Naive B cell (primary cell): ENCODE results near the gene ABLIM2. TPM values are rescaled to one million over a fixed set of nuclear protein-coding genes. Genes with fewer than 3 reads are reported as not detected.

Source experiments
- ATAC-seq, 2 donors: fragments of 150-1000 bp; cut with Tn5 transposase; 2 replicates each; pipeline ENCODE4 v1.10.0; 2021; ENCODE audit warnings: low read depth in 2 of 2, mild to moderate bottlenecking in 2 of 2, moderate library complexity in 2 of 2
- DNase-seq: peaks from one replicate; pipeline ENCODE4 v3.0.0; 2022
- H3K27ac Mint-ChIP-seq, 6 donors: one replicate each; pipeline ENCODE4 v1.8.0; 2020 to 2022; ENCODE audit warnings: mild to moderate bottlenecking in 6 of 6, mixed read lengths in 6 of 6, moderate library complexity in 5 of 6, inconsistent platforms in 2 of 6
- H3K27me3 Mint-ChIP-seq, 3 donors: one replicate each; pipeline ENCODE4 v1.8.0; 2021 to 2022; ENCODE audit warnings: mixed read lengths in 3 of 3, mild to moderate bottlenecking in 1 of 3
- H3K36me3 Mint-ChIP-seq, 2 donors: one replicate each; pipeline ENCODE4 v1.8.0; 2020 to 2022; ENCODE audit warnings: mixed read lengths in 2 of 2, inconsistent platforms in 1 of 2, mild to moderate bottlenecking in 1 of 2
- H3K4me1 Mint-ChIP-seq, 3 donors: one replicate each; pipeline ENCODE4 v1.8.0; 2020 to 2022; ENCODE audit warnings: mixed read lengths in 3 of 3, inconsistent platforms in 1 of 3, mild to moderate bottlenecking in 1 of 3, moderate library complexity in 1 of 3
- H3K4me3 Mint-ChIP-seq, 8 donors: one replicate each; pipeline ENCODE4 v1.8.0; 2020 to 2022; ENCODE audit warnings: mild to moderate bottlenecking in 8 of 8, mixed read lengths in 8 of 8, moderate library complexity in 8 of 8, inconsistent platforms in 2 of 8
- H3K9me3 Mint-ChIP-seq, 7 donors: one replicate each; pipeline ENCODE4 v1.8.0; 2020 to 2022; ENCODE audit warnings: mixed read lengths in 7 of 7, mild to moderate bottlenecking in 5 of 7, inconsistent platforms in 2 of 7, moderate library complexity in 1 of 7
- polyA plus RNA-seq, 6 donors: library from polyadenylated mRNA; unstranded; fragments of 300-500 nt; fragmentation: Illumina TruSeq; gene quantifications; one replicate each; pipeline ENCODE4 v1.2.3, GENCODE V29; 2021; ENCODE audit warnings: low read depth in 6 of 6

Gene ABLIM2
- polyA plus RNA-seq, 6 donors from 2014 or later: 0.52 to 3.4 (median 1.1) TPM

DNA sequence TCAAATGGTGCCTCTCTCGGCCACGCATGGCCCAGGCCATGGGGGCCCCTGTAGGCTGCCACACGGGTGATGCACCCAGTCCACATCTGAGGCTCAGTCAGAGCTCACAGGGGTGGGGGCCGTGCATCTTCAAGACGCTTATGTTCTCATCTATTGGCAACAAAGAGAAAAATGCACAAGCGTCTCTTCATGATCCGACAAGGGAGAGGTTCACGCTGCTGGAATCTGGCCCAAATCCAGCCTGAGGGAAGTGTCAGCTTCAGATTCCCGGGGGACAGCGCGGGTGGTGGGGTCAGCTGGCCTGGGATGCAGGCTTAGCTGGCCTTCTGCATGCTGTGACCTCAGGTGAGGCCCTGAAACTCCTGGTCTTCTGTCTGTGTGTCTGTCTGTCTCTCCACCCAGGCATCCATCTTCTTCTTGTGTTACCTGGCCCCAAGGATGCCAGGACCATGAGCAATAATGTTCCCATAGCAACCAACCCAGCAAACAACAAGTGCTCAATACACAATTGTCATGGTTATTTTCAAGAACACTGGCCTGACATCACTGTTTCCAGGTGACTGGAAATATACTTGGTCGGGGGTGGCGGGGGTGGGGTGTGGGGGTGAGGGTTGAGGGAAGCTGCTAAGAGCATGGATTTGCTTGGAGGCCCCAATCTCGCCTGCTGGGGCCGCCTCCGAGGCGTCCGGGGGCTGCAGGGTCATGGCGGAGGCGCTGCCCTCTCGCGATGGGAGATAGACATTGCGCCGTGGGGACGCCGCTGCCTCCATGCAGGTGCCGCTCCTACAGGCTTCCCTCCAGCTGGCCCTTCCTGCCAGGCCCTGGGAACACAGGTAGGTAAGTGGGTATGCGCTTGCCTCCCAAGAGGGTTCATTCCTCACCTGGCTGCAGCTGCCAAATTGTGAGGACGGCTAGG, 48.3 kb downstream of the ABLIM2 start:
- no peak for DNase-seq
- H3K27ac Mint-ChIP-seq: no peak overlapping the region
- H3K9me3 Mint-ChIP-seq: peaks cover 0 to 2% (median 0%) of the 10 kb centered on the region in 7 donors
- peaks cover 7 to 53% (median 14%) of the 10 kb centered on the region in 3 donors for H3K27me3 Mint-ChIP-seq
- no peak overlapping the region for H3K4me3 Mint-ChIP-seq
- peak; percentile 43 to 54 for ATAC-seq
- peaks cover 0 to 11% (median 3%) of the 10 kb centered on the region in 3 donors for H3K4me1 Mint-ChIP-seq
- H3K36me3 Mint-ChIP-seq: peaks cover 0 to 5% of the 10 kb centered on the region in 2 donors

DNA sequence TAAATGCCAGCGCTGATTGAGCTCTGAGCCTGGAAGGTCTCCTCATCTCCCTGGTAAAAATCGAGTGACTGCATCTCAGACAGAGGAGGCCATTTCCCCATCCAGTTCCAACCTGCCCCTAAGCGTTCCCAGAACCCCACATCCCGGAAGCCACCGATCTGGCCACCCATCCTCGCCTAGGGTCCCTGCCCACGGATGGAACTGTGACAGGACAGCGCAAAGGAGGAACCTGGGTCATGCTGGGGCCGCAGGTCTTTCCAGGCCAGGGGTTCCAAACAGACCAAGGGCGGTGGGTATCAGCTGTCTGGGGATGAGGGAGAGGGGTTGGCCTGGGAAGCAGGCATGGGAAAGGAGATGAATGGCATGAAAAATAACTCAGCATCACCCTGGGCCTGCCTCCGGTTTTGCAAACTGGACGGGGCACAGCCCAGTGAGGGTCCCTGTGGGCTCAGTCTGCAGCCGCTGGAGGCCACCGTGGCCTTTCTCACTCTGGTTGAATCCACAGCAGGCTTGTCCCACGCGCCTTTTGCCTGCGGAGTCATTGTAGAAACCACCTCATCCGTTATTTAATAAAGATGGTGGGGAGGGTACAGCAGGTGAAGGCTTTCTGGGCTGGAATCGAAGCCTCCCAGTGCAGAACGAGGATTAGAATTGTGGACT, 49.1 kb downstream of the ABLIM2 start:
- Mint-ChIP-seq H3K27ac (peak overlapping the region in 1 of 6 donors; percentile 60), H3K36me3 (peaks cover 0 to 5% of the 10 kb centered on the region in 2 donors), H3K9me3 (peaks cover 0 to 2% (median 0%) of the 10 kb centered on the region in 7 donors), H3K27me3 (peaks cover 5 to 45% (median 19%) of the 10 kb centered on the region in 3 donors), H3K4me3 (no peak overlapping the region), H3K4me1 (peaks cover 0 to 8% (median 3%) of the 10 kb centered on the region in 3 donors)
- ATAC-seq (no peak), DNase-seq (no peak)

- Mint-ChIP-seq H3K27me3 (peaks cover 5 to 40% (median 19%) of the 10 kb centered on the region in 3 donors), H3K27ac (no peak overlapping the region), H3K9me3 (peaks cover 0 to 2% (median 0%) of the 10 kb centered on the region in 7 donors), H3K36me3 (peaks cover 0 to 5% of the 10 kb centered on the region in 2 donors), H3K4me3 (no peak overlapping the region), H3K4me1 (peaks cover 0 to 8% (median 3%) of the 10 kb centered on the region in 3 donors)
- DNase-seq (no peak), ATAC-seq (no peak)
Measured at GRCh38 chr4:8108991-8109390, 49.6 kb downstream of the ABLIM2 start.

DNA sequence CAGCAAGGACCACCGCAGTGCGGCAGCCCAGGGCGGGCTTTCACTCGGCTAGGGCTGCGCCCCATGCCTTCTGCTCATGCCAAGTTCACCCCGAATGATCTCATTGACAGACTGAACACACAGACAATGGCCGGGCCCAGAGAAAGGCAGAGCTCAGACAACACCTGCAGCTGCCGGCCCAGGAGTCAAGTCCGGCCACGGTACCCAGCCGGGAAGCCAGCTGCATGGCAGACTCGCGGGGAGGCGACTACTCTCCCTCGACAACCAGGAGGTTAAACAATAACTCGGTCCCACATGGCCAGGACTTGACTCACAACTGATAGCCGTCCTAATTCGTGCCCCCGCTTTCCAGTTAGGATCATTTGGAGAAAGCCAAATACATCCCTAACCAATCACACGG, 50.4 kb downstream of the ABLIM2 start:
- H3K27ac Mint-ChIP-seq: no peak overlapping the region
- peaks cover 0 to 2% (median 0%) of the 10 kb centered on the region in 7 donors for H3K9me3 Mint-ChIP-seq
- DNase-seq (no peak), ATAC-seq (no peak)
- H3K36me3 Mint-ChIP-seq: peaks cover 0 to 5% of the 10 kb centered on the region in 2 donors
- H3K4me3 Mint-ChIP-seq: no peak overlapping the region
- H3K27me3 Mint-ChIP-seq: peaks cover 5 to 33% (median 19%) of the 10 kb centered on the region in 3 donors
- H3K4me1 Mint-ChIP-seq: peaks cover 0 to 3% (median 3%) of the 10 kb centered on the region in 3 donors

DNA sequence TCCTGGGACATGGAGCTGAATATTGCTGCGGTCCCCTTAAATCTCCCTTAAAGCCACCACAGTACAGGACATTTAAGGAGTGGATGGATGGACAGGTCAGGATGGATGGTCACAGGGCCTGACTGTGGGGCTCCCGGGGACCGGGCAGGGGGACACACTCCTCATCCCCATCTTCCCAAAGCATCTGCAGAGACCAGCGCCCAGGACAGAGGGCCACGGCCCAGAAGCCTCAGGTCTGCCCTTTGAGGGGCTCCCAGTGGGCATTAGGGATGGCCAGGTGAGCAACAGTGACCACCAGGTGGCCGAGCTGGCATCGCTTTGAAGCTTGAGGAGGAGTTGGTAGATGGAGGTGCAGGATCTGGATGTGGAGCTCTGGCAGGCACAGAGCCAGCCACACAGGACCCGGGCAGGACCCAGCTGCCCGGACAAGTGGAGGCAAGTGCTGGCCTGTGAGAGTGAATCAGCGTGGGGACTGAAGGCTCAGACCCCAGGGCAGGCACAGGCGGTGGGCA, 51.4 kb downstream of the ABLIM2 start:
- H3K4me3 Mint-ChIP-seq: no peak overlapping the region
- H3K4me1 Mint-ChIP-seq: peaks cover 0 to 3% (median 0%) of the 10 kb centered on the region in 3 donors
- no peak for DNase-seq
- peaks cover 0 to 5% of the 10 kb centered on the region in 2 donors for H3K36me3 Mint-ChIP-seq
- H3K27ac Mint-ChIP-seq: peak overlapping the region in 1 of 6 donors; percentile 39
- peaks cover 5 to 26% (median 19%) of the 10 kb centered on the region in 3 donors for H3K27me3 Mint-ChIP-seq
- ATAC-seq: no peak
- peaks cover 0 to 2% (median 0%) of the 10 kb centered on the region in 7 donors for H3K9me3 Mint-ChIP-seq

GRCh38 chr4:8106451-8107025, 52.1 kb downstream of the ABLIM2 start:
- Mint-ChIP-seq H3K4me3 (no peak overlapping the region), H3K36me3 (peaks cover 0 to 5% of the 10 kb centered on the region in 2 donors), H3K27me3 (peaks cover 7 to 26% (median 19%) of the 10 kb centered on the region in 3 donors), H3K4me1 (peaks cover 0 to 3% (median 0%) of the 10 kb centered on the region in 3 donors), H3K9me3 (peaks cover 0 to 2% (median 0%) of the 10 kb centered on the region in 7 donors), H3K27ac (no peak overlapping the region)
- DNase-seq (no peak), ATAC-seq (no peak)

DNA sequence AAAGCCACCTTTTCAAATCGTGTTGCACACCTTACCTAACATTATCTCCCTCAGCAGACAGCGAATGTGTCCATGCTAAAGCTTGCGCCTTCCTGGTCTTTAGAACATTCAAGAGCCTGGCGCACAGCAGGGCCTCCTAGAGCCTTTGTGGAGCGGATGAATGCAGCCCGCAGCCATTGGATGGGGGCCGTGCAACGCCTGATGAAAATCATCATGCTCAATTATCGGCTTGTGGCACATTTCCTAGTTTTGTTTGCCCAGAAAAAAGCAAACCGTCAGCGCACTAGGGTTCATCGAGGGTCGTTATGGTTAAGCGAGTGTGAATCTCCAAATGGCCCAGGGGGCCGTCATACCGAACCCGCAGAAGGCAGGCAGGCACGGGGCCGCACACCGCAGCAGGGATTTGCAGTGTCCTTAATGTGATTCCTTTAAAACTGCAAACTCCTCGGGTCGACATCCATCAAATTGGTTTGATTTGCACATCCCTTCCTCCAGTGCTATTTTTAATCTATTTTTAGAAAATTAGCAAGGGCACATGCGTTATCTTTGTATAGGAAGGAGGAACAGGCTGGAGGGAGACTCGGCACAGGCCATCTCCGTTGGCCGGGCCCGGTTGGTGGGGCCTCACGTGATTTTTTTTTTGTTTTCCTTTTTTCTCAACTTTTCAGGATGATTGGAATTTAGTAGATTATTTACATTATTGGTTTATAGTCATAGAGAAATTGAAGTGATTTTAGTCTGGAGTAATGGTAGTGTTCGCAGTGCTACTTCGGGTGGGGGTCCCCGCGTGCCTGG, 53.1 kb downstream of the ABLIM2 start:
- no peak overlapping the region for H3K4me3 Mint-ChIP-seq
- no peak for ATAC-seq
- no peak overlapping the region for H3K27ac Mint-ChIP-seq
- peaks cover 0 to 3% (median 0%) of the 10 kb centered on the region in 3 donors for H3K4me1 Mint-ChIP-seq
- peaks cover 0 to 2% (median 0%) of the 10 kb centered on the region in 7 donors for H3K9me3 Mint-ChIP-seq
- H3K27me3 Mint-ChIP-seq: peaks cover 9 to 20% (median 19%) of the 10 kb centered on the region in 3 donors
- H3K36me3 Mint-ChIP-seq: peaks cover 0 to 5% of the 10 kb centered on the region in 2 donors
- no peak for DNase-seq

DNA sequence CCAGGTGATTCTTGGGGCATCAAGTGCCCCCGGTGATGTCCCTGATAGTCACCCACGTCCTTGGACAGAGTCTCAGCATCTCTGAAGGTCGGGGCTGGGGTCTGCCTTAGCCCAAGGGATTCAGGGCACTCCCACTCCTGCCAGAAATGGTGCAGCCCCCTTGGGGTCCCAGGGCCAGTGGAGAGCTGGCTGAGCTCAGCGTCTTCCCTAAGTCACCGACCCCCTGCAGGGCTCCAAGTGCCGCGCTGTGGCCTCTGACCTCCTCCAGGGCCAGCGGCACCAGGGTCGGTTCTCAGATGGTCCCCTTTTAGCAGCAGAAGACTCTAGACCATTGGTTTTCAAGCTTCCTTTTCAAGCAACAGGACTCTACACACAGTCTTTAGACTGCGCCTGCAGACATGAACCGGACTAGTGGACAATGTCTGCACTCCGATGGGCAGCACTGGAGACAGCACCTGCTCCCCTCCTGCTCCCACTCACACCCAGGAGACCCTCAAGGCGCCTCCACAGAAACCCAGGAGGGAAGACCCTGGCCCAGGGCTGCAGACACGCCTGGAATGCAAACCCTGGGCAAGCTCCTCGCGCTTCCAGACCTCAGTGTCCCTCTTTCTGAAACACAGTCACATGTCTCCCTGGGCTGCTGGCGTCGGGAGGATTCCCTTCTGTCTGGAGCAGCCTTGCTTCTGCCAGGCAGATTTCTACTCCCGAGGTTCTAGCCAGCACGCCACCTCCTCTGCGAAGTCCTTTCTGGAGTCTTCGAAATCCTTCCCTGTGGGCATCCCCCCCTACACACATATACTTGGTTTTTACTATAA, 53.9 kb downstream of the ABLIM2 start:
- no peak overlapping the region for H3K4me3 Mint-ChIP-seq
- ATAC-seq (no peak), DNase-seq (no peak)
- H3K4me1 Mint-ChIP-seq: no peaks in the 10 kb centered on the region
- peaks cover 0 to 2% (median 0%) of the 10 kb centered on the region in 7 donors for H3K9me3 Mint-ChIP-seq
- H3K27me3 Mint-ChIP-seq: peaks cover 9 to 19% (median 12%) of the 10 kb centered on the region in 3 donors
- H3K36me3 Mint-ChIP-seq: peaks cover 0 to 5% of the 10 kb centered on the region in 2 donors
- H3K27ac Mint-ChIP-seq: no peak overlapping the region

- H3K27ac Mint-ChIP-seq: no peak overlapping the region
- DNase-seq (no peak), ATAC-seq (no peak)
- H3K4me3 Mint-ChIP-seq: no peak overlapping the region
- H3K27me3 Mint-ChIP-seq: peaks cover 7 to 19% (median 9%) of the 10 kb centered on the region in 3 donors
- H3K9me3 Mint-ChIP-seq: peaks cover 0 to 2% (median 0%) of the 10 kb centered on the region in 7 donors
- peaks cover 0 to 5% of the 10 kb centered on the region in 2 donors for H3K36me3 Mint-ChIP-seq
- no peaks in the 10 kb centered on the region for H3K4me1 Mint-ChIP-seq
Measured at GRCh38 chr4:8103421-8104390, 54.9 kb downstream of the ABLIM2 start.

DNA sequence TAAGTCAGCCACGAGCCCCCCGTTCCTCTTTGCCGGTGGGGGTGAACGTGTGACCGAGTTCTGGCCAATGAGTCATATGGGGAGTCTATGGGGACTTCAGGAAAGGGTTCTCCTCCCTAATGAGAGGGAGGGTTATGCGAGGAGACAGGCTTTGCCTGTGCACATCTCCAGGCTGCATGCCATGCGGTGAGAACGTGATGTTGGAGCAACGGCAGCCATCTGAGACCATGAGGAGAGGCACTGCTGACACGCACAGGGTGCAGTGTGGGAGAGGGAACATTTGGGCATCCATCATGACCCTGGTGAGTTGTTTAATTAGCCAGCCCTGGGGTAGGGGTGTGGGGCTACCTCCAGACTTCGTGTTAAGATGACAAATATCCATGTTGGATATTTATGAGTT, 55.8 kb downstream of the ABLIM2 start:
- ATAC-seq: no peak
- Mint-ChIP-seq H3K27ac (no peak overlapping the region), H3K36me3 (peaks cover 0 to 4% of the 10 kb centered on the region in 2 donors), H3K27me3 (peaks cover 6 to 18% (median 8%) of the 10 kb centered on the region in 3 donors), H3K4me3 (no peak overlapping the region), H3K9me3 (peaks cover 0 to 2% (median 0%) of the 10 kb centered on the region in 7 donors), H3K4me1 (no peaks in the 10 kb centered on the region)
- DNase-seq: no peak

- no peak for ATAC-seq
- DNase-seq: no peak
- no peak overlapping the region for H3K27ac Mint-ChIP-seq
- H3K9me3 Mint-ChIP-seq: peaks cover 0 to 2% (median 0%) of the 10 kb centered on the region in 7 donors
- H3K4me1 Mint-ChIP-seq: no peaks in the 10 kb centered on the region
- H3K27me3 Mint-ChIP-seq: peaks cover 0 to 10% (median 4%) of the 10 kb centered on the region in 3 donors
- no peaks in the 10 kb centered on the region for H3K36me3 Mint-ChIP-seq
- H3K4me3 Mint-ChIP-seq: no peak overlapping the region
Measured at GRCh38 chr4:8102076-8102355, 56.6 kb downstream of the ABLIM2 start.
